Measurements from ENCODE around the gene AMZ2.
A peak's percentile ranks its signal among the peaks of the same experiment; 100 is the strongest.
"Not testable (repeated sequence)": the region's sequence is repeated elsewhere in the genome, so short reads cannot be mapped to it uniquely, and the experiment has no call there.

The AMZ2 gene

GRCh38 chr17:68247445-68248198 lies at the start of gene AMZ2:
AMZ2 (plus strand) TSS chr17:68248043; CDS start chr17:68250188, 2,145 bp downstream.
- peak; percentile 94 to 97 for DNase-seq

GRCh38 chr17:68198931-68199836 lies 48.7 kb upstream of the AMZ2 start:
- DNase-seq: peak in 1 of 2 donors; percentile 53

GRCh38 chr17:68199837-68200688 lies 47.8 kb upstream of the AMZ2 start:
- no peak for DNase-seq

GRCh38 chr17:68200689-68201417 lies 47.0 kb upstream of the AMZ2 start:
- peak; percentile 73 to 80 for DNase-seq

GRCh38 chr17:68201418-68201771 lies 46.4 kb upstream of the AMZ2 start:
- not testable (repeated sequence) for DNase-seq

- not testable (repeated sequence) for DNase-seq
Observed at GRCh38 chr17:68202321-68202720, 45.5 kb upstream of the AMZ2 start.

GRCh38 chr17:68204736-68205135 lies 43.1 kb upstream of the AMZ2 start:
- DNase-seq: peak in 1 of 2 donors; percentile 26

- DNase-seq: peak; percentile 89 to 93
Observed at GRCh38 chr17:68205251-68205807, 42.5 kb upstream of the AMZ2 start.

GRCh38 chr17:68205808-68206720 lies 41.8 kb upstream of the AMZ2 start:
- peak; percentile 42 to 62 for DNase-seq

- no peak for DNase-seq
Observed at GRCh38 chr17:68207651-68208253, 40.1 kb upstream of the AMZ2 start.

GRCh38 chr17:68208651-68209050 lies 39.2 kb upstream of the AMZ2 start:
- not testable (repeated sequence) for DNase-seq

GRCh38 chr17:68209191-68209900 lies 38.5 kb upstream of the AMZ2 start:
- not testable (repeated sequence) for DNase-seq

GRCh38 chr17:68210570-68211315 lies 37.1 kb upstream of the AMZ2 start:
- no peak for DNase-seq

GRCh38 chr17:68213428-68214411 lies 34.1 kb upstream of the AMZ2 start:
- not testable (repeated sequence) for DNase-seq

- not testable (repeated sequence) for DNase-seq
Observed at GRCh38 chr17:68215453-68215852, 32.4 kb upstream of the AMZ2 start.

- DNase-seq: not testable (repeated sequence)
Observed at GRCh38 chr17:68219429-68219828, 28.4 kb upstream of the AMZ2 start.

GRCh38 chr17:68220186-68220585 lies 27.7 kb upstream of the AMZ2 start:
- DNase-seq: not testable (repeated sequence)

All from CD4-positive, alpha-beta T cell treated with Interferon alpha-2 for 1 hour (primary cell).